GM21723 (cell line): ENCODE results near the gene FAM107B.
"Not testable (repeated sequence)": the region's sequence is repeated elsewhere in the genome, so short reads cannot be mapped to it uniquely, and the experiment has no call there.

Experiments
- ATAC-seq: cut with Tn5 transposase; IDR thresholded peaks from one replicate; pipeline ENCODE4 v1.9.1; 2021; ENCODE audit warnings: mild to moderate bottlenecking, moderate library complexity; ENCODE audit not compliant: unreplicated experiment

FAM107B gene

GRCh38 chr10:14737808-14738545 is 36.7 kb downstream of the FAM107B start:
- no peak for ATAC-seq

GRCh38 chr10:14736600-14737081 is 38.1 kb downstream of the FAM107B start:
- ATAC-seq, result no peak

- ATAC-seq, result no peak
Observed at GRCh38 chr10:14736043-14736442, 38.7 kb downstream of the FAM107B start.

- no peak for ATAC-seq
Observed at GRCh38 chr10:14731875-14732512, 42.7 kb downstream of the FAM107B start.

- no peak for ATAC-seq
Observed at GRCh38 chr10:14728346-14728745, 46.4 kb downstream of the FAM107B start.

GRCh38 chr10:14727924-14728323 is 46.8 kb downstream of the FAM107B start:
- no peak for ATAC-seq

- ATAC-seq, result no peak
Observed at GRCh38 chr10:14727465-14727864, 47.2 kb downstream of the FAM107B start.

GRCh38 chr10:14724931-14725330 is 49.8 kb downstream of the FAM107B start:
- no peak for ATAC-seq

- no peak for ATAC-seq
Observed at GRCh38 chr10:14723052-14723689, 51.5 kb downstream of the FAM107B start.

GRCh38 chr10:14717552-14717951 is 57.1 kb downstream of the FAM107B start:
- ATAC-seq, result no peak

GRCh38 chr10:14712991-14713424 is 61.7 kb downstream of the FAM107B start:
- no peak for ATAC-seq

- not testable (repeated sequence) for ATAC-seq
Observed at GRCh38 chr10:14709344-14709743, 65.4 kb downstream of the FAM107B start.

- no peak for ATAC-seq
Observed at GRCh38 chr10:14707481-14707880, 67.2 kb downstream of the FAM107B start.

GRCh38 chr10:14705548-14706230 is 69.0 kb downstream of the FAM107B start:
- peak; percentile 54 for ATAC-seq

GRCh38 chr10:14703631-14704001 is 71.1 kb downstream of the FAM107B start:
- ATAC-seq, result no peak

- no peak for ATAC-seq
Observed at GRCh38 chr10:14701466-14701865, 73.2 kb downstream of the FAM107B start.

- ATAC-seq, result no peak
Observed at GRCh38 chr10:14700546-14700945, 74.2 kb downstream of the FAM107B start.

- no peak for ATAC-seq
Observed at GRCh38 chr10:14699482-14699881, 75.2 kb downstream of the FAM107B start.

- no peak for ATAC-seq
Observed at GRCh38 chr10:14698829-14699170, 75.9 kb downstream of the FAM107B start.

GRCh38 chr10:14698111-14698828 is 76.4 kb downstream of the FAM107B start:
- no peak for ATAC-seq

- ATAC-seq, result no peak
Observed at GRCh38 chr10:14697281-14697680, 77.4 kb downstream of the FAM107B start.
